Panc1 (cell line): Measurements from ENCODE around the gene CUL4A. TPM values are rescaled to one million over a fixed set of nuclear protein-coding genes. Genes with fewer than 3 reads are reported as not detected.

ENCODE experiments used
- ATAC-seq: fragments of 200-7000 bp; cut with Tn5 transposase; 2 replicates; pipeline ENCODE4 v1.9.1; 2020; ENCODE audit warnings: mild to moderate bottlenecking, moderate library complexity
- BruUV-seq: library from RNA; stranded (reverse); fragments of 400-500 nt; replicated peaks from 2 replicates; lab custom pipeline; 2021; lab: Mats Ljungman, UMichigan
- CTCF ChIA-PET: fragments of 300-600 bp; sonication (Branson Sonifier 250); formaldehyde crosslinking; loops from one replicate; lab custom pipeline; 2022; ENCODE audit warnings: antibody characterized with exemption; lab: Charles Lee
- POLR2A ChIA-PET: fragments of 300-600 bp; sonication (Branson Sonifier 250); formaldehyde crosslinking; loops from one replicate; lab custom pipeline; 2022; ENCODE audit warnings: antibody characterized with exemption; lab: Charles Lee
- DNase-seq: peaks from one replicate; pipeline ENCODE4 v3.0.0-alpha.2; 2010; ENCODE audit warnings: low read depth, low spot score
- H3K27ac ChIP-seq: 2 replicates; pipeline ENCODE4 v1.5.1; 2011; ENCODE audit warnings: mild to moderate bottlenecking, low read length, inconsistent platforms
- H3K27me3 ChIP-seq: fragments of 200-500 bp; sonication (Bioruptor generic); 2 replicates; pipeline ENCODE4 v1.6.0; 2014; ENCODE audit warnings: low read length, inconsistent platforms; ENCODE audit not compliant: control insufficient read depth, insufficient read depth
- H3K36me3 ChIP-seq: fragments of 200-500 bp; sonication (Bioruptor generic); 2 replicates; pipeline ENCODE4 v1.5.1; 2014; ENCODE audit warnings: inconsistent platforms, mild to moderate bottlenecking, low read length, moderate library complexity; ENCODE audit not compliant: control insufficient read depth, insufficient read depth
- H3K4me1 ChIP-seq: 2 replicates; pipeline ENCODE4 v1.5.1; 2011; ENCODE audit warnings: inconsistent platforms, mild to moderate bottlenecking, low read length, moderate library complexity; ENCODE audit not compliant: control insufficient read depth, insufficient read depth
- H3K4me3 ChIP-seq, 2 experiments: 2 replicates each; pipeline ENCODE4 v1.5.1; 2011 to 2012; ENCODE audit warnings: low read depth in 2 of 2, low read length in 2 of 2, mild to moderate bottlenecking in 2 of 2, inconsistent platforms in 1 of 2, moderate library complexity in 1 of 2
- H3K9me3 ChIP-seq: fragments of 200-500 bp; sonication (Bioruptor generic); 2 replicates; pipeline ENCODE4 v1.5.1; 2014; ENCODE audit warnings: low read depth, mild to moderate bottlenecking, inconsistent platforms, low read length, moderate library complexity; ENCODE audit not compliant: control insufficient read depth, insufficient read depth
- CTCF ChIP-seq: fragments of 450-650 bp; IDR thresholded peaks from 2 replicates; pipeline ENCODE4 v1.5.1; 2017; ENCODE audit warnings: mild to moderate bottlenecking
- POLR2AphosphoS5 ChIP-seq: IDR thresholded peaks from 2 replicates; pipeline ENCODE4 v1.6.1; 2012; ENCODE audit warnings: mild to moderate bottlenecking, low read depth, low read length, moderate library complexity
- REST ChIP-seq, 2 experiments: IDR thresholded peaks; 2 replicates each; pipeline ENCODE4 v1.6.1; 2011 to 2012; ENCODE audit warnings: low read depth in 2 of 2, control low read depth in 1 of 2, low read length in 1 of 2, mild to moderate bottlenecking in 1 of 2, moderate library complexity in 1 of 2; ENCODE audit not compliant: insufficient read depth in 1 of 2
- SIN3A ChIP-seq: IDR thresholded peaks from 2 replicates; pipeline ENCODE4 v1.6.1; 2012; ENCODE audit warnings: low read depth, mild to moderate bottlenecking, low read length, moderate library complexity, borderline replicate concordance; ENCODE audit not compliant: insufficient read depth
- TCF7L2 ChIP-seq: IDR thresholded peaks from 2 replicates; pipeline ENCODE4 v1.6.1; 2011; ENCODE audit warnings: mild to moderate bottlenecking, low read depth, low read length, inconsistent platforms
- in situ Hi-C: cut with HindIII; loops from 2 replicates; pipeline ENCODE4 v1.10.0; 2016; ENCODE audit warnings: low sequenced_read_pairs, low pct_unique_long_range_greater_than_20kb
- intact Hi-C: fragments of 100-400 bp; cut with micrococcal nuclease; formaldehyde crosslinking; loops from one replicate; pipeline ENCODE4 v1.10.0; 2022; ENCODE audit not compliant: unreplicated experiment
- total RNA-seq: library from RNA; stranded (reverse); gene quantifications from one replicate; pipeline ENCODE4 v1.2.1, GENCODE V29; 2021; ENCODE audit not compliant: unreplicated experiment

CUL4A gene
- total RNA-seq, 1 experiment from 2014 or later: 80.8 TPM

GRCh38 chr13:113220877-113221276, 11.5 kb downstream of the CUL4A start:
- Histone ChIP-seq H3K36me3 (peaks cover 2% of the 10 kb centered on the region), H3K27me3 (no peaks in the 10 kb centered on the region), H3K27ac (no peak overlapping the region), H3K4me3 (no peak overlapping the region), H3K4me1 (peaks cover 14% of the 10 kb centered on the region), H3K9me3 (no peaks in the 10 kb centered on the region)
- TF ChIP-seq POLR2AphosphoS5: no peak
- TF ChIP-seq SIN3A: no peak
- no peak for TF ChIP-seq TCF7L2
- ATAC-seq (no peak), DNase-seq (no peak)
- intact Hi-C loops: no loop called here
- in situ Hi-C loops: no loop called here
- CTCF ChIA-PET: no interaction called here
- POLR2A ChIA-PET: no interaction called here
- BruUV-seq: no TSS peak

- H3K36me3 ChIP-seq: peaks cover 2% of the 10 kb centered on the region
- TF ChIP-seq REST (IDR thresholded peaks at IDR 0.05; ENCODE audit: insufficient read depth in 1 of 2, low read depth in 2 of 2, low read length in 1 of 2) (no peak), SIN3A (no peak), TCF7L2 (no peak)
- DNase-seq (no peak), ATAC-seq (no peak)
- ChIA-PET POLR2A (no interaction called here), CTCF (no interaction called here)
- in situ Hi-C loops: no loop called here
- H3K27me3 ChIP-seq: no peaks in the 10 kb centered on the region
- no peak overlapping the region for H3K27ac ChIP-seq
- BruUV-seq: no TSS peak
- intact Hi-C loops: no loop called here
- H3K4me3 ChIP-seq: no peak overlapping the region
- H3K9me3 ChIP-seq: no peaks in the 10 kb centered on the region
- no peaks in the 10 kb centered on the region for H3K4me1 ChIP-seq
Observed at GRCh38 chr13:113223070-113223469, 13.7 kb downstream of the CUL4A start.

- DNase-seq: no peak
- POLR2A ChIA-PET: no interaction called here
- TF ChIP-seq POLR2AphosphoS5 (no peak), SIN3A (no peak), CTCF (no peak), REST (IDR thresholded peaks at IDR 0.05; ENCODE audit: insufficient read depth in 1 of 2, low read depth in 2 of 2, low read length in 1 of 2) (no peak), TCF7L2 (no peak)
- ATAC-seq: no peak
- CTCF ChIA-PET: no interaction called here
- H3K4me1 ChIP-seq: no peaks in the 10 kb centered on the region
- intact Hi-C loops: no loop called here
- TSS peak; percentile 23 for BruUV-seq
- peaks cover 2% of the 10 kb centered on the region for H3K36me3 ChIP-seq
- in situ Hi-C loops: no loop called here
- H3K4me3 ChIP-seq: no peak overlapping the region
- no peaks in the 10 kb centered on the region for H3K9me3 ChIP-seq
- no peak overlapping the region for H3K27ac ChIP-seq
- H3K27me3 ChIP-seq: no peaks in the 10 kb centered on the region
Observed at GRCh38 chr13:113224486-113224885, 15.1 kb downstream of the CUL4A start.
